ENCODE data around the gene PTDSS2.

DNA sequence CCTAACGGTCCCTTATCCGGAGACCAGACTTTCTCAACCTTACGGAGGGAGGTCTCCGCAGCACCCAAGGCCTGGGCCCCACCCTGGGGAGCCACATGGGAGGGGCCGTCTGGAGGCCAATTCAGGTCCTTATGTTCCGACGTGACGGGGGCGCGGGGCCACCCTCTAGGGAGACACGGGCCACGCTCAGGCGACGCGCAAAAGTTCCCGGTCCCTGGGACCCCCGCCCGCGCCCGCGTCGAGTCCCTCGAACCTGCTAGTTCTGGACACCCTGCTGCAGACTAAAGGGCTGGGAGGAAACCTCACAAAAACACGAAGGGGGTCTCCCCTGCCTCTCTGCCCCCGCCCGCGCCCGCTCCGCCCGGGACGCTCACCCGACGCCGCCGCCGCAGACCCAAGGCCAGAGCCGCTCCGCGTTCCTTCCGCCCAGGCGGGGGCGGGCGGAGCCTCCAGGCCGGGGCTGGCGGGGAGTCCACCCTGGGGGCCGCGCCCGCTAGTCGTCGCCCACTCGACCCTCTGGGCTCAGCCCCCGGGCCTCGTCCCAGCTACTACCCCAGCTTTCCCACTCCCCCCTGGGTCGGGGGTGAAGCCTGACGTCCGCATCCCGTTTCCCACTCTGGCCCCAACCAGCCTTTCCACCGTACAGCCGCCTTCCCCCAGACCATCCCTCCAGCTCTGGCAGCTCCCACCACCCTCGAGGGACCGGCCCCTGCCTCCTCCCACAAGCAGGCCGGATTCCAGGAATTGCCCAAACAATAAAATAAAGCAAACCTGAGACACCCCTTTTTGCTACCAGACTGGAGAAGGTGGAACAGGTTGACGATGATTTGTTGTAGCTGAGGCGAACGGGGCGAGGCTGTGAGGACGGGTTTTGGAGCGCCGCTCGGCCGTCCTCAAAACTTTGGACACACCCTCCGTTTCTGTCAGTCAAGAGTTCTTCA, 54.2 kb downstream of the PTDSS2 start:
- TF ChIP-seq, protein P1, sequence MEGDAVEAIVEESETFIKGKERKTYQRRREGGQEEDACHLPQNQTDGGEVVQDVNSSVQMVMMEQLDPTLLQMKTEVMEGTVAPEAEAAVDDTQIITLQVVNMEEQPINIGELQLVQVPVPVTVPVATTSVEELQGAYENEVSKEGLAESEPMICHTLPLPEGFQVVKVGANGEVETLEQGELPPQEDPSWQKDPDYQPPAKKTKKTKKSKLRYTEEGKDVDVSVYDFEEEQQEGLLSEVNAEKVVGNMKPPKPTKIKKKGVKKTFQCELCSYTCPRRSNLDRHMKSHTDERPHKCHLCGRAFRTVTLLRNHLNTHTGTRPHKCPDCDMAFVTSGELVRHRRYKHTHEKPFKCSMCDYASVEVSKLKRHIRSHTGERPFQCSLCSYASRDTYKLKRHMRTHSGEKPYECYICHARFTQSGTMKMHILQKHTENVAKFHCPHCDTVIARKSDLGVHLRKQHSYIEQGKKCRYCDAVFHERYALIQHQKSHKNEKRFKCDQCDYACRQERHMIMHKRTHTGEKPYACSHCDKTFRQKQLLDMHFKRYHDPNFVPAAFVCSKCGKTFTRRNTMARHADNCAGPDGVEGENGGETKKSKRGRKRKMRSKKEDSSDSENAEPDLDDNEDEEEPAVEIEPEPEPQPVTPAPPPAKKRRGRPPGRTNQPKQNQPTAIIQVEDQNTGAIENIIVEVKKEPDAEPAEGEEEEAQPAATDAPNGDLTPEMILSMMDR (conservative IDR thresholded peaks at IDR 0.05; ENCODE audit: low read depth in 2 of 2) = no peak
- TF ChIP-seq EZH2phosphoT487 (IDR thresholded peaks at IDR 0.05; ENCODE audit: unreplicated experiment) = no peak
- TF ChIP-seq, protein P2, sequence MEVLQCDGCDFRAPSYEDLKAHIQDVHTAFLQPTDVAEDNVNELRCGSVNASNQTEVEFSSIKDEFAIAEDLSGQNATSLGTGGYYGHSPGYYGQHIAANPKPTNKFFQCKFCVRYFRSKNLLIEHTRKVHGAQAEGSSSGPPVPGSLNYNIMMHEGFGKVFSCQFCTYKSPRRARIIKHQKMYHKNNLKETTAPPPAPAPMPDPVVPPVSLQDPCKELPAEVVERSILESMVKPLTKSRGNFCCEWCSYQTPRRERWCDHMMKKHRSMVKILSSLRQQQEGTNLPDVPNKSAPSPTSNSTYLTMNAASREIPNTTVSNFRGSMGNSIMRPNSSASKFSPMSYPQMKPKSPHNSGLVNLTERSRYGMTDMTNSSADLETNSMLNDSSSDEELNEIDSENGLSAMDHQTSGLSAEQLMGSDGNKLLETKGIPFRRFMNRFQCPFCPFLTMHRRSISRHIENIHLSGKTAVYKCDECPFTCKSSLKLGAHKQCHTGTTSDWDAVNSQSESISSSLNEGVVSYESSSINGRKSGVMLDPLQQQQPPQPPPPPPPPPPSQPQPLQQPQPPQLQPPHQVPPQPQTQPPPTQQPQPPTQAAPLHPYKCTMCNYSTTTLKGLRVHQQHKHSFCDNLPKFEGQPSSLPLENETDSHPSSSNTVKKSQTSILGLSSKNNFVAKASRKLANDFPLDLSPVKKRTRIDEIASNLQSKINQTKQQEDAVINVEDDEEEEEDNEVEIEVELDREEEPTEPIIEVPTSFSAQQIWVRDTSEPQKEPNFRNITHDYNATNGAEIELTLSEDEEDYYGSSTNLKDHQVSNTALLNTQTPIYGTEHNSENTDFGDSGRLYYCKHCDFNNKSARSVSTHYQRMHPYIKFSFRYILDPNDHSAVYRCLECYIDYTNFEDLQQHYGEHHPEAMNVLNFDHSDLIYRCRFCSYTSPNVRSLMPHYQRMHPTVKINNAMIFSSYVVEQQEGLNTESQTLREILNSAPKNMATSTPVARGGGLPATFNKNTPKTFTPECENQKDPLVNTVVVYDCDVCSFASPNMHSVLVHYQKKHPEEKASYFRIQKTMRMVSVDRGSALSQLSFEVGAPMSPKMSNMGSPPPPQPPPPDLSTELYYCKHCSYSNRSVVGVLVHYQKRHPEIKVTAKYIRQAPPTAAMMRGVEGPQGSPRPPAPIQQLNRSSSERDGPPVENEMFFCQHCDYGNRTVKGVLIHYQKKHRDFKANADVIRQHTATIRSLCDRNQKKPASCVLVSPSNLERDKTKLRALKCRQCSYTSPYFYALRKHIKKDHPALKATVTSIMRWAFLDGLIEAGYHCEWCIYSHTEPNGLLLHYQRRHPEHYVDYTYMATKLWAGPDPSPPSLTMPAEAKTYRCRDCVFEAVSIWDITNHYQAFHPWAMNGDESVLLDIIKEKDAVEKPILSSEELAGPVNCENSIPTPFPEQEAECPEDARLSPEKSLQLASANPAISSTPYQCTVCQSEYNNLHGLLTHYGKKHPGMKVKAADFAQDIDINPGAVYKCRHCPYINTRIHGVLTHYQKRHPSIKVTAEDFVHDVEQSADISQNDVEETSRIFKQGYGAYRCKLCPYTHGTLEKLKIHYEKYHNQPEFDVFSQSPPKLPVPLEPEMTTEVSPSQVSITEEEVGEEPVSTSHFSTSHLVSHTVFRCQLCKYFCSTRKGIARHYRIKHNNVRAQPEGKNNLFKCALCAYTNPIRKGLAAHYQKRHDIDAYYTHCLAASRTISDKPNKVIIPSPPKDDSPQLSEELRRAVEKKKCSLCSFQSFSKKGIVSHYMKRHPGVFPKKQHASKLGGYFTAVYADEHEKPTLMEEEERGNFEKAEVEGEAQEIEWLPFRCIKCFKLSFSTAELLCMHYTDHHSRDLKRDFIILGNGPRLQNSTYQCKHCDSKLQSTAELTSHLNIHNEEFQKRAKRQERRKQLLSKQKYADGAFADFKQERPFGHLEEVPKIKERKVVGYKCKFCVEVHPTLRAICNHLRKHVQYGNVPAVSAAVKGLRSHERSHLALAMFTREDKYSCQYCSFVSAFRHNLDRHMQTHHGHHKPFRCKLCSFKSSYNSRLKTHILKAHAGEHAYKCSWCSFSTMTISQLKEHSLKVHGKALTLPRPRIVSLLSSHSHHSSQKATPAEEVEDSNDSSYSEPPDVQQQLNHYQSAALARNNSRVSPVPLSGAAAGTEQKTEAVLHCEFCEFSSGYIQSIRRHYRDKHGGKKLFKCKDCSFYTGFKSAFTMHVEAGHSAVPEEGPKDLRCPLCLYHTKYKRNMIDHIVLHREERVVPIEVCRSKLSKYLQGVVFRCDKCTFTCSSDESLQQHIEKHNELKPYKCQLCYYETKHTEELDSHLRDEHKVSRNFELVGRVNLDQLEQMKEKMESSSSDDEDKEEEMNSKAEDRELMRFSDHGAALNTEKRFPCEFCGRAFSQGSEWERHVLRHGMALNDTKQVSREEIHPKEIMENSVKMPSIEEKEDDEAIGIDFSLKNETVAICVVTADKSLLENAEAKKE (CRISPR knock-in tag; IDR thresholded peaks at IDR 0.05) = no peak
- no peak for TF ChIP-seq CREB1 (CRISPR knock-in tag; IDR thresholded peaks at IDR 0.05; ENCODE audit: low read depth)
- TF ChIP-seq JUNB (IDR thresholded peaks at IDR 0.05; ENCODE audit: unreplicated experiment) = no peak

Data from GM23338 (cell line).